OCI-LY3 (cell line): ENCODE measurements around the gene FAM135A.
"Not testable (repeated sequence)": the region's sequence is repeated elsewhere in the genome, so short reads cannot be mapped to it uniquely, and the experiment has no call there.

Experiments
- H2AFZ ChIP-seq: fragments of 200-600, 300-600 bp; shearing (Covaris generic); 2 replicates; pipeline ENCODE4 v1.6.0; 2014; ENCODE audit warnings: antibody characterized with exemption, low read depth, low read length
- H3K27ac ChIP-seq: fragments of 200-600, 300-600 bp; sonication (generic); 2 replicates; pipeline ENCODE4 v1.5.1; 2014; ENCODE audit warnings: mild to moderate bottlenecking, low read length, moderate library complexity, mixed read lengths
- H3K27me3 ChIP-seq: fragments of 200-600, 300-600 bp; sonication (generic); 2 replicates; pipeline ENCODE4 v1.6.1; 2014; ENCODE audit warnings: low read depth, low read length, mixed read lengths
- H3K36me3 ChIP-seq: fragments of 200-600, 300-600 bp; sonication (generic); replicated peaks from 2 replicates; pipeline ENCODE3; 2014; ENCODE audit warnings: low read depth, low read length, mixed read lengths
- H3K4me1 ChIP-seq: fragments of 300-600, 200-600 bp; sonication (generic); 2 replicates; pipeline ENCODE4 v1.6.1; 2014; ENCODE audit warnings: low read length, mixed read lengths
- H3K4me2 ChIP-seq: fragments of 200-600, 300-600 bp; sonication (generic); 2 replicates; pipeline ENCODE4 v1.6.1; 2014; ENCODE audit warnings: low read length, mixed read lengths
- H3K4me3 ChIP-seq: fragments of 300-600, 200-600 bp; sonication (generic); 2 replicates; pipeline ENCODE4 v1.5.1; 2014; ENCODE audit warnings: antibody characterized with exemption, mild to moderate bottlenecking, low read length, moderate library complexity
- H3K79me2 ChIP-seq: fragments of 300-600, 200-600 bp; shearing (Covaris generic); 2 replicates; pipeline ENCODE4 v1.6.1; 2014; ENCODE audit warnings: mild to moderate bottlenecking, low read length, mixed read lengths
- H3K9ac ChIP-seq: fragments of 300-600, 200-600 bp; shearing (Covaris generic); 2 replicates; pipeline ENCODE4 v1.6.0; 2014; ENCODE audit warnings: mild to moderate bottlenecking, low read length, moderate library complexity
- H3K9me3 ChIP-seq: fragments of 200-600, 300-600 bp; shearing (Covaris generic); 2 replicates; pipeline ENCODE4 v1.6.1; 2014; ENCODE audit warnings: low read length, mixed read lengths; ENCODE audit not compliant: insufficient read depth
- H4K20me1 ChIP-seq: fragments of 200-600, 300-600 bp; sonication (generic); 2 replicates; pipeline ENCODE4 v1.6.1; 2016; ENCODE audit warnings: low read length, mixed read lengths; ENCODE audit not compliant: insufficient read depth
- CTCF ChIP-seq: fragments of 200-600, 300-600 bp; sonication (generic); IDR thresholded peaks from 2 replicates; pipeline ENCODE4 v1.5.1; 2014; ENCODE audit warnings: antibody characterized with exemption, low read length, low read depth
- EZH2phosphoT487 ChIP-seq: fragments of 200-600 bp; shearing (Covaris generic); IDR thresholded peaks from 2 replicates; pipeline ENCODE4 v1.6.1; 2018; ENCODE audit warnings: antibody characterized with exemption, mixed run types, low read depth

Gene FAM135A

GRCh38 chr6:70474751-70475150 is 61.4 kb downstream of the FAM135A start:
- H3K4me3 ChIP-seq = no peak overlapping the region
- H4K20me1 ChIP-seq = 0 out of 2 replicates have a peak, but pooled peaks cover 5% of the 10 kb centered on the region
- no peak overlapping the region for H2AFZ ChIP-seq
- H3K27me3 ChIP-seq = no peaks in the 10 kb centered on the region
- no peak overlapping the region for H3K9ac ChIP-seq
- H3K9me3 ChIP-seq = no peaks in the 10 kb centered on the region
- H3K4me2 ChIP-seq = no peak overlapping the region
- H3K79me2 ChIP-seq = no peaks in the 10 kb centered on the region
- peaks cover 40% of the 10 kb centered on the region for H3K36me3 ChIP-seq
- no peaks in the 10 kb centered on the region for H3K4me1 ChIP-seq
- H3K27ac ChIP-seq = no peak overlapping the region
- TF ChIP-seq CTCF (no peak), EZH2phosphoT487 (no peak)

DNA sequence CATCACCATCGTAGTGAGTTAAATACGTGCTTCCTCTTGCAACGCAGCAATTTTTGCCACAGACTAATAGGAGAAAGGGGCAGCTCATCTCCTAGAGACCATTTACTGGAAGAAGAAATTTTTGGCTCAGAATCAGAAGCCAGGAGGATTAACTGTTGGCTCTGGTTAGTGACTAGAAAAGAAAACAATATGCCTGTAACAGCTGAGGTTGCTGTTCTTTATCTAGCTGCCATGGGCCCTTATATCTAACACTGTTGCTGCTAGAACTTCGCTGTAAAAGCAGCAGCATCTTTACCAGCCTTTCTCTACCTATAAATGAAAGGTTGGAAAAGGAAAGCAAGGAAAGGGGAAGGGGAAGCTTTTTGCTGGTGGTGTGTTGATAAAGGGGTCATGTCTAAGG is 65.9 kb downstream of the FAM135A start:
- Histone ChIP-seq H3K4me2 (no peak overlapping the region), H3K27me3 (no peaks in the 10 kb centered on the region), H3K27ac (no peak overlapping the region), H3K4me1 (no peaks in the 10 kb centered on the region), H4K20me1 (no peaks in the 10 kb centered on the region), H3K4me3 (no peak overlapping the region), H2AFZ (no peak overlapping the region), H3K9me3 (no peaks in the 10 kb centered on the region), H3K9ac (no peak overlapping the region), H3K36me3 (peaks cover 34% of the 10 kb centered on the region), H3K79me2 (no peaks in the 10 kb centered on the region)
- TF ChIP-seq CTCF = no peak

GRCh38 chr6:70486638-70487037 is 73.3 kb downstream of the FAM135A start:
- not testable (repeated sequence) for H3K9me3 ChIP-seq, H3K4me3 ChIP-seq, H4K20me1 ChIP-seq, H3K4me1 ChIP-seq, H3K27me3 ChIP-seq, H3K4me2 ChIP-seq, H2AFZ ChIP-seq, H3K27ac ChIP-seq, H3K79me2 ChIP-seq, H3K9ac ChIP-seq
- H3K36me3 ChIP-seq = peaks cover 13% of the 10 kb centered on the region

DNA sequence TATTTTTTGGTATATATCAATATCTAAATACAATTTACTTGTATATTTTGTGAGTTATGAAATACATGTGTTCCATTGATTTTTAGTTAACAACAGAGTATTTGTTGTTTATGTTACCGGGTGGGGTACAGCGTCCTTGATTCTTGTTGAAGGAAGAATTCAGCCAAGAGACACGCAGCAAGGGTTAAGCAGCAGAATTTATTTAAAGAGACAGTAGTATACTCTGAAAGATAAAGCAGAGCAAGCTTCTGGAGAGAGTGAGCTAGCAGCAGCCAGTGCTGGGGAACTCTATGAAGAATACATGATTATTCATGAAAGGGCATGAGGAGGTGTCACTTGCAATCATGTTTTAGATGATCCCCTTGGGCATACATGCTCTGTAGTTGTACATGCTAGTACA is 76.1 kb downstream of the FAM135A start:
- Histone ChIP-seq H3K4me3 (no peak overlapping the region), H3K79me2 (no peaks in the 10 kb centered on the region), H4K20me1 (no peaks in the 10 kb centered on the region), H3K4me2 (no peak overlapping the region), H3K9ac (no peak overlapping the region), H3K9me3 (no peaks in the 10 kb centered on the region), H3K27ac (no peak overlapping the region), H3K4me1 (no peaks in the 10 kb centered on the region), H3K27me3 (no peaks in the 10 kb centered on the region), H2AFZ (no peak overlapping the region), H3K36me3 (peaks cover 4% of the 10 kb centered on the region)
- TF ChIP-seq CTCF (no peak), EZH2phosphoT487 (no peak)

GRCh38 chr6:70494833-70495232 is 81.5 kb downstream of the FAM135A start:
- no peaks in the 10 kb centered on the region for H3K9me3 ChIP-seq
- H3K4me3 ChIP-seq = no peak overlapping the region
- H4K20me1 ChIP-seq = no peaks in the 10 kb centered on the region
- no peaks in the 10 kb centered on the region for H3K27me3 ChIP-seq
- no peak for TF ChIP-seq CTCF
- TF ChIP-seq EZH2phosphoT487 = no peak
- no peak overlapping the region for H3K27ac ChIP-seq
- H3K79me2 ChIP-seq = no peaks in the 10 kb centered on the region
- no peak overlapping the region for H3K4me2 ChIP-seq
- H3K36me3 ChIP-seq = peaks cover 5% of the 10 kb centered on the region
- H3K4me1 ChIP-seq = no peaks in the 10 kb centered on the region
- H2AFZ ChIP-seq = no peak overlapping the region
- no peak overlapping the region for H3K9ac ChIP-seq

GRCh38 chr6:70495790-70496189 is 82.5 kb downstream of the FAM135A start:
- not testable (repeated sequence) for H3K4me2 ChIP-seq, H3K79me2 ChIP-seq, H3K9me3 ChIP-seq, H3K9ac ChIP-seq, H3K27ac ChIP-seq, H2AFZ ChIP-seq, H3K36me3 ChIP-seq, H4K20me1 ChIP-seq, H3K27me3 ChIP-seq, H3K4me3 ChIP-seq, H3K4me1 ChIP-seq
